H1 (cell line): Measurements from ENCODE around the gene RITA1. TPM values are rescaled to one million over a fixed set of nuclear protein-coding genes. Genes with fewer than 3 reads are reported as not detected.

Experiments used
- CHD2 ChIP-seq: IDR thresholded peaks from 2 replicates; pipeline ENCODE4 v1.6.1; 2012; ENCODE audit warnings: low read length, improper control_type of control experiment
- CTBP2 ChIP-seq: IDR thresholded peaks from 2 replicates; pipeline ENCODE4 v1.7.0; 2011; ENCODE audit warnings: borderline replicate concordance, mild to moderate bottlenecking, moderate library complexity, mixed read lengths, low read length; ENCODE audit not compliant: insufficient read depth, insufficient read length
- EGR1 ChIP-seq: IDR thresholded peaks from 2 replicates; pipeline ENCODE4 v1.6.1; 2011; ENCODE audit warnings: low read depth, low read length, borderline replicate concordance
- HDAC2 ChIP-seq, 2 experiments: fragments of 300-600 bp in 1 of 2; sonication (generic) in 1 of 2; IDR thresholded peaks; 2 replicates each; pipeline ENCODE4 v1.6.1; 2011 to 2012; ENCODE audit warnings: low read depth in 2 of 2, low read length in 2 of 2, mild to moderate bottlenecking in 2 of 2, moderate library complexity in 2 of 2, borderline replicate concordance in 1 of 2, inconsistent platforms in 1 of 2
- KDM5A ChIP-seq: fragments of 200-600 bp; IDR thresholded peaks from 2 replicates; pipeline ENCODE4 v1.7.1; 2012; ENCODE audit warnings: mild to moderate bottlenecking, low read length, inconsistent platforms, mixed read lengths
- RFX5 ChIP-seq: IDR thresholded peaks from 2 replicates; pipeline ENCODE4 v1.6.1; 2011; ENCODE audit warnings: low read depth, low read length, improper control_type of control experiment, borderline replicate concordance
- SAP30 ChIP-seq: fragments of 300-600 bp; sonication (generic); IDR thresholded peaks from 2 replicates; pipeline ENCODE4 v1.7.1; 2012; ENCODE audit warnings: low read length, moderate library complexity, mild to moderate bottlenecking, inconsistent platforms; ENCODE audit not compliant: insufficient read depth, insufficient replicate concordance
- SUZ12 ChIP-seq: fragments of 200-600 bp; sonication (generic); IDR thresholded peaks from 2 replicates; pipeline ENCODE4 v1.6.1; 2012; ENCODE audit warnings: mild to moderate bottlenecking, inconsistent platforms, low read length, moderate library complexity, mixed read lengths
- TBP ChIP-seq: IDR thresholded peaks from 2 replicates; pipeline ENCODE4 v1.6.1; 2011; ENCODE audit warnings: low read depth, low read length, improper control_type of control experiment
- YY1 ChIP-seq: IDR thresholded peaks from 2 replicates; pipeline ENCODE4 v1.6.1; 2011; ENCODE audit warnings: low read depth, mild to moderate bottlenecking, low read length
- polyA plus RNA-seq, 7 experiments: library from polyadenylated mRNA; depleted of rRNA in 3 of 7; stranded (reverse) in 5 of 7; unstranded in 2 of 7; fragments of >200 nt in 5 of 7; fragments of 200-250 nt in 2 of 7; gene quantifications; 1 replicate in 5 of 7; 2 replicates in 1 of 7; 4 replicates in 1 of 7; pipeline versions ENCODE4 v1.2.1 to v1.2.3, GENCODE V29; 2011 to 2013; ENCODE audit warnings: missing spikeins in 2 of 7, mixed read lengths in 2 of 7
- total RNA-seq: library from RNA; stranded (reverse); fragmentation: NEBNext Ultra II Directional; extraction: Animal tissue kit (Norgen Biotek cat#: 25700); gene quantifications from 2 replicates; pipeline ENCODE4 v1.2.1, GENCODE V29; 2021

Gene RITA1
- total and polyA plus RNA-seq, 2 of the 8 experiments (the other 6 are each of a cell fraction or from before 2014, with no cell fraction given): 24.1 to 25.8 TPM

GRCh38 chr12:113170926-113171325 lies 14.6 kb upstream of the RITA1 start (continued):
- TF ChIP-seq SAP30 (no peak), SUZ12 (no peak), YY1 (no peak), TBP (no peak), EGR1 (no peak), CTBP2 (no peak), KDM5A (no peak), HDAC2 (IDR thresholded peaks at IDR 0.05; ENCODE audit: borderline replicate concordance in 1 of 2, low read depth in 2 of 2, low read length in 2 of 2) (no peak), CHD2 (no peak), RFX5 (no peak)
